PFSK-1 (cell line): ENCODE measurements around the gene CMIP.

Source experiments
- FOXP2 ChIP-seq: optimal IDR thresholded peaks from 2 replicates; pipeline ENCODE3; 2011; ENCODE audit warnings: borderline replicate concordance, control low read depth, inconsistent platforms; ENCODE audit not compliant: insufficient read depth; ENCODE audit errors: extremely low read length, extremely low read depth
- POLR2AphosphoS5 ChIP-seq: IDR thresholded peaks from 2 replicates; pipeline ENCODE4 v1.6.1; 2012; ENCODE audit warnings: low read depth, mild to moderate bottlenecking, control low read depth, low read length, moderate library complexity
- SIN3A ChIP-seq: IDR thresholded peaks from 2 replicates; pipeline ENCODE4 v1.6.1; 2012; ENCODE audit warnings: mild to moderate bottlenecking, low read length, moderate library complexity, borderline replicate concordance; ENCODE audit not compliant: insufficient read depth
- TAF1 ChIP-seq: IDR thresholded peaks from 2 replicates; pipeline ENCODE4 v1.6.1; 2012; ENCODE audit warnings: low read length, control low read depth, borderline replicate concordance; ENCODE audit not compliant: insufficient read depth
- TF ChIP-seq, protein P1 (sequence below), 2 experiments: IDR thresholded peaks; 2 replicates each; pipeline versions ENCODE4 v1.6.1 to v1.8.0; 2011 to 2012; ENCODE audit warnings: low read depth in 2 of 2, low read length in 2 of 2, control low read depth in 1 of 2, inconsistent platforms in 1 of 2, mild to moderate bottlenecking in 1 of 2, moderate library complexity in 1 of 2; ENCODE audit not compliant: insufficient read depth in 1 of 2

The CMIP gene

GRCh38 chr16:81676066-81676882 lies 231.7 kb downstream of the CMIP start:
- TF ChIP-seq SIN3A (no peak), TAF1 (no peak), FOXP2 (no peak), POLR2AphosphoS5 (no peak)
- TF ChIP-seq, protein P1, sequence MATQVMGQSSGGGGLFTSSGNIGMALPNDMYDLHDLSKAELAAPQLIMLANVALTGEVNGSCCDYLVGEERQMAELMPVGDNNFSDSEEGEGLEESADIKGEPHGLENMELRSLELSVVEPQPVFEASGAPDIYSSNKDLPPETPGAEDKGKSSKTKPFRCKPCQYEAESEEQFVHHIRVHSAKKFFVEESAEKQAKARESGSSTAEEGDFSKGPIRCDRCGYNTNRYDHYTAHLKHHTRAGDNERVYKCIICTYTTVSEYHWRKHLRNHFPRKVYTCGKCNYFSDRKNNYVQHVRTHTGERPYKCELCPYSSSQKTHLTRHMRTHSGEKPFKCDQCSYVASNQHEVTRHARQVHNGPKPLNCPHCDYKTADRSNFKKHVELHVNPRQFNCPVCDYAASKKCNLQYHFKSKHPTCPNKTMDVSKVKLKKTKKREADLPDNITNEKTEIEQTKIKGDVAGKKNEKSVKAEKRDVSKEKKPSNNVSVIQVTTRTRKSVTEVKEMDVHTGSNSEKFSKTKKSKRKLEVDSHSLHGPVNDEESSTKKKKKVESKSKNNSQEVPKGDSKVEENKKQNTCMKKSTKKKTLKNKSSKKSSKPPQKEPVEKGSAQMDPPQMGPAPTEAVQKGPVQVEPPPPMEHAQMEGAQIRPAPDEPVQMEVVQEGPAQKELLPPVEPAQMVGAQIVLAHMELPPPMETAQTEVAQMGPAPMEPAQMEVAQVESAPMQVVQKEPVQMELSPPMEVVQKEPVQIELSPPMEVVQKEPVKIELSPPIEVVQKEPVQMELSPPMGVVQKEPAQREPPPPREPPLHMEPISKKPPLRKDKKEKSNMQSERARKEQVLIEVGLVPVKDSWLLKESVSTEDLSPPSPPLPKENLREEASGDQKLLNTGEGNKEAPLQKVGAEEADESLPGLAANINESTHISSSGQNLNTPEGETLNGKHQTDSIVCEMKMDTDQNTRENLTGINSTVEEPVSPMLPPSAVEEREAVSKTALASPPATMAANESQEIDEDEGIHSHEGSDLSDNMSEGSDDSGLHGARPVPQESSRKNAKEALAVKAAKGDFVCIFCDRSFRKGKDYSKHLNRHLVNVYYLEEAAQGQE (IDR thresholded peaks at IDR 0.05; ENCODE audit: insufficient read depth in 1 of 2, low read depth in 2 of 2, low read length in 2 of 2), result no peak

- no peak for TF ChIP-seq TAF1
- no peak for TF ChIP-seq FOXP2
- TF ChIP-seq, protein P1 (IDR thresholded peaks at IDR 0.05; ENCODE audit: insufficient read depth in 1 of 2, low read depth in 2 of 2, low read length in 2 of 2), result no peak
- TF ChIP-seq POLR2AphosphoS5, result no peak
- TF ChIP-seq SIN3A, result no peak
These were observed 232.5 kb downstream of the CMIP start for GRCh38 chr16:81676883-81677737.

- TF ChIP-seq FOXP2, result no peak
- TF ChIP-seq, protein P1 (IDR thresholded peaks at IDR 0.05; ENCODE audit: insufficient read depth in 1 of 2, low read depth in 2 of 2, low read length in 2 of 2), result no peak
- TF ChIP-seq SIN3A, result no peak
- TF ChIP-seq TAF1, result no peak
These were observed 233.9 kb downstream of the CMIP start for GRCh38 chr16:81678326-81679095.

DNA sequence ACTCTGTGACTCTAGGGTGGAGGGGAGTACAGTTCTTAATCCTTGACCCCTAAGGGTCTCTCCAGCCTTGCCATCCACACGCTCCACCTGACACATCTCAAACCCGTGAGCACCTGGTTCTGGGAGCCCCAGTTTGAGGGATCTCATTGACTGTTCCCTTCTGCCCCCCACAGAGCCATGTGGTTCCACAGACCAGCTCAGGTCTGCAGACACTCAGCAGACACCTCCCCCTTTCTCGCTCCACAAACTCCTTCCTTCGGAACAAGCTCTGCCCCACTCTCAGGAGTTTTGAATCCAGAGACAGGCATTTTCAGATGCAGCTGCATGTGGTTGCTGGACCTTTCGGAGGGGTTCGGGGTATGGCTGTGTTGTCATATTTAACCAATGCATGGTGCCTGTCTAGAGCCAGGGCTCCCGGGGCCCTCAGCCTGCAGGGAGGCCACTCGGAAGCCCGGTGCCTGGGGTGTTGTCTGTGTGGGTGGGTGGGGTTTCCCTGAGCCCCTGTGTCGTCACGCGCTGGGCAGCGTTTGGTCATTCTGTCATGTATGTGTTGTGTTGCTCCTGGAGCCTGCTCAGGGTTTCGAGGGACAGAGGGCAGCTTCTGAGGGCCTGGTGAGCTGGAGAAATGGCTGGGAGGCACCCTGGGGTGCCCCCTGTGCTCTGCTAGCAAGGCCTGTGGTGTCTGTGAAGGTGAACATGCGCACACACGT lies 235.3 kb downstream of the CMIP start:
- TF ChIP-seq POLR2AphosphoS5 (no peak), TAF1 (no peak), FOXP2 (no peak), SIN3A (no peak)
- TF ChIP-seq, protein P1 (IDR thresholded peaks at IDR 0.05; ENCODE audit: insufficient read depth in 1 of 2, low read depth in 2 of 2, low read length in 2 of 2), result no peak
